Liver (tissue), 9 donors: ENCODE data around the gene PLAC1. TPM values are rescaled to one million over a fixed set of nuclear protein-coding genes. Genes with fewer than 3 reads are reported as not detected.

Source experiments
- DNase-seq: peaks from one replicate; pipeline ENCODE4 v3.0.0-alpha.2; 2017; ENCODE audit warnings: low spot score
- H3K27ac ChIP-seq, 2 donors: one replicate each; pipeline ENCODE4 v1.7.0; 2013; ENCODE audit warnings: inconsistent platforms in 2 of 2, low read length in 2 of 2, control low read depth in 1 of 2, low read depth in 1 of 2, mild to moderate bottlenecking in 1 of 2
- H3K27me3 ChIP-seq, 4 donors: one replicate each; pipeline versions ENCODE4 v1.6.1 to v1.7.0; 2013; ENCODE audit warnings: low read length in 3 of 4, inconsistent platforms in 1 of 4, mild to moderate bottlenecking in 1 of 4, moderate library complexity in 1 of 4; ENCODE audit not compliant: control insufficient read depth in 4 of 4, insufficient read depth in 4 of 4
- H3K36me3 ChIP-seq, 4 donors: one replicate each; pipeline versions ENCODE4 v1.6.1 to v1.7.0; 2013; ENCODE audit warnings: low read length in 3 of 4, mild to moderate bottlenecking in 3 of 4, low read depth in 1 of 4, moderate library complexity in 1 of 4; ENCODE audit not compliant: control insufficient read depth in 4 of 4, insufficient read depth in 3 of 4
- H3K4me1 ChIP-seq, 4 donors: one replicate each; pipeline versions ENCODE4 v1.6.1 to v1.7.0; 2013; ENCODE audit warnings: low read length in 3 of 4, mild to moderate bottlenecking in 3 of 4, moderate library complexity in 1 of 4; ENCODE audit not compliant: control insufficient read depth in 4 of 4, insufficient read depth in 4 of 4
- H3K4me3 ChIP-seq, 3 donors: one replicate each; pipeline versions ENCODE4 v1.6.1 to v1.7.0; 2013; ENCODE audit warnings: low read length in 3 of 3, control low read depth in 1 of 3, low read depth in 1 of 3, mild to moderate bottlenecking in 1 of 3
- H3K9ac ChIP-seq, 2 donors: one replicate each; pipeline ENCODE4 v1.7.0; 2013; ENCODE audit warnings: low read length in 2 of 2, mild to moderate bottlenecking in 2 of 2, moderate library complexity in 2 of 2, control low read depth in 1 of 2, low read depth in 1 of 2
- H3K9me3 ChIP-seq, 4 donors: one replicate each; pipeline versions ENCODE4 v1.6.1 to v1.7.0; 2013; ENCODE audit warnings: low read length in 3 of 4; ENCODE audit not compliant: control insufficient read depth in 4 of 4
- FOXA1 ChIP-seq: IDR thresholded peaks from 2 replicates; pipeline ENCODE4 v1.6.1; 2016; ENCODE audit warnings: antibody characterized with exemption
- FOXA2 ChIP-seq: IDR thresholded peaks from 2 replicates; pipeline ENCODE4 v1.6.1; 2016; ENCODE audit warnings: antibody characterized with exemption
- HNF4A ChIP-seq, 2 donors: conservative IDR thresholded peaks; 2 replicates each; pipeline ENCODE4 v1.6.1; 2016; ENCODE audit warnings: antibody characterized with exemption in 2 of 2, mild to moderate bottlenecking in 2 of 2
- HNF4G ChIP-seq: IDR thresholded peaks from 2 replicates; pipeline ENCODE4 v1.6.1; 2016; ENCODE audit warnings: antibody characterized with exemption
- JUND ChIP-seq, 2 donors: IDR thresholded peaks; 2 replicates each; pipeline ENCODE4 v1.6.1; 2016; ENCODE audit warnings: antibody characterized with exemption in 2 of 2
- NR2F2 ChIP-seq: IDR thresholded peaks from 2 replicates; pipeline ENCODE4 v1.6.1; 2016; ENCODE audit warnings: antibody characterized with exemption
- RAD21 ChIP-seq, 2 donors: IDR thresholded peaks; 2 replicates each; pipeline ENCODE4 v1.6.1; 2016; ENCODE audit warnings: antibody characterized with exemption in 2 of 2, mild to moderate bottlenecking in 2 of 2
- RXRA ChIP-seq, 2 donors: IDR thresholded peaks; 2 replicates each; pipeline ENCODE4 v1.6.1; 2017 to 2018; ENCODE audit warnings: antibody characterized with exemption in 2 of 2, mild to moderate bottlenecking in 1 of 2
- SP1 ChIP-seq: IDR thresholded peaks from 2 replicates; pipeline ENCODE4 v1.6.1; 2018; ENCODE audit warnings: antibody characterized with exemption, mild to moderate bottlenecking
- TAF1 ChIP-seq: conservative IDR thresholded peaks from 2 replicates; pipeline ENCODE4 v1.6.1; 2016; ENCODE audit warnings: antibody characterized with exemption, mild to moderate bottlenecking
- YY1 ChIP-seq: IDR thresholded peaks from 2 replicates; pipeline ENCODE4 v1.6.1; 2016; ENCODE audit warnings: antibody characterized with exemption, mild to moderate bottlenecking
- WGBS: extraction: QIAGEN DNeasy Blood & Tissue Kit; methylation state at CpG from one replicate; pipeline ENCODE4 v1.1.7; 2013; 5-methylcytosine and 5-hydroxymethylcytosine counted together
- polyA plus RNA-seq, 2 donors: library from polyadenylated mRNA; stranded (reverse) in 1 of 2; unstranded in 1 of 2; fragments of 200-250 nt in 1 of 2; fragments of >200 nt in 1 of 2; fragmentation: Nextera tagmentation in 1 of 2; extraction: Ambion mirVana in 1 of 2; gene quantifications; one replicate each; pipeline versions ENCODE4 v1.2.1 to v1.2.3, GENCODE V29; 2013 to 2015
- total RNA-seq, 2 donors: library from RNA; depleted of rRNA; stranded (reverse); fragments of >200 nt; gene quantifications; one replicate each; pipeline ENCODE4 v1.2.3, GENCODE V29; 2014
- TF ChIP-seq, protein P1 (sequence below): IDR thresholded peaks from 2 replicates; pipeline ENCODE4 v1.6.1; 2016; ENCODE audit warnings: antibody characterized with exemption
- TF ChIP-seq, protein P2 (sequence below): IDR thresholded peaks from 2 replicates; pipeline ENCODE4 v1.6.1; 2016; ENCODE audit warnings: antibody characterized with exemption
- TF ChIP-seq, protein P3 (sequence below): fragments of 150-350 bp; IDR thresholded peaks from 2 replicates; pipeline ENCODE4 v1.5.1; 2017; ENCODE audit warnings: improper control_type of control experiment, low read depth, low read length; ENCODE audit not compliant: missing input control
- TF ChIP-seq, protein P4 (sequence below): IDR thresholded peaks from 2 replicates; pipeline ENCODE4 v1.6.1; 2016; ENCODE audit warnings: antibody characterized with exemption
- donor health status: healthy.
- donor health status: healthy.
- donor health status: healthy.
- donor health status: healthy.
- donor health status: healthy.

PLAC1 gene, protein sequence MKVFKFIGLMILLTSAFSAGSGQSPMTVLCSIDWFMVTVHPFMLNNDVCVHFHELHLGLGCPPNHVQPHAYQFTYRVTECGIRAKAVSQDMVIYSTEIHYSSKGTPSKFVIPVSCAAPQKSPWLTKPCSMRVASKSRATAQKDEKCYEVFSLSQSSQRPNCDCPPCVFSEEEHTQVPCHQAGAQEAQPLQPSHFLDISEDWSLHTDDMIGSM
- total RNA-seq, result not detected
- polyA plus RNA-seq, result not detected

DNA sequence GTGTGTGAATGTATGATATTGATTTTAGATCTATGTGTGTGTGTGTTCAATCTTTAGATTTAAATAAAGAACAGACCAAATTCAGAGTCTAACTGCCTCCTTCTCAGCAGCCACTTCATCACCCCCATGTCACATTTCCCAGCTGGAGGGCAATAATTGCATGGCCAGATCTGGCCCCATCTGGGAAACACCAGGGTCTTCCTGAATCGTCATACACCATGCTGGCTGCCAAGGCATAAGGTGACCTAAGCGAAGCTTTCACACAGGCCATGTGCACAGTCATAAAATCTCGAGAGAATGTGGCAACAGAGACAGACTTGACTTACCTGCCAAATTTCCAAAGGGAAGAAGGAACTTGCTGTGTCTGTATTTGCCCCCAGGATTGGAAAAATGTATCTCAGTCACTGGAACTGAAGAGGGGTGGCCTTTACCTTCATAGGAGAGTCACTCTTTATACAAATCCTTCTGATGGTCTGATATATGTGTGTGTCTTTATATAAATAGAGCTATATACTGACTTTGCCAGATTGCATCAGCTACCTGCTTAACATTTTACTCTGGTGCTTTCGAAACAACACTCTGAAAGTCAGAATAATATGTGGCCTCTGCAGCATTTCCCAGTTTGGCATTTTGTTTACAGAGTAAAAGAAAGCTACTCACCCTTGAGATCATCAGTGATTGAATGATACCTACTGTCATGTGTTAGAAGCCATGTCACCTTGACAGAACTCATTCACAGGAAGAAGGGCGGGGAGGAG is at the start of gene PLAC1:
Gene PLAC1 (minus strand): TSS at position 470 of the 758 bp plus-strand sequence. CDS start 91,789 bp downstream, outside the sequence.
- Histone ChIP-seq H3K4me3 (no peak within 1 kb of the TSS), H3K27ac (no peak within 1 kb of the TSS), H3K9ac (no peak within 1 kb of the TSS), H3K27me3 (peaks cover 0 to 2% (median 0%) of the 10 kb centered on the region in 4 donors), H3K9me3 (no peaks in the 10 kb centered on the region), H3K4me1 (no peaks in the 10 kb centered on the region), H3K36me3 (no peaks in the 10 kb centered on the region)
- TF ChIP-seq NR2F2 (no peak), YY1 (no peak), RXRA (IDR thresholded peaks at IDR 0.05) (no peak), HNF4A (conservative IDR thresholded peaks at IDR 0.05) (no peak), JUND (IDR thresholded peaks at IDR 0.05) (no peak), HNF4G (no peak), SP1 (no peak), FOXA2 (no peak), FOXA1 (no peak), TAF1 (no peak), RAD21 (IDR thresholded peaks at IDR 0.05) (no peak)
- TF ChIP-seq, protein P1, sequence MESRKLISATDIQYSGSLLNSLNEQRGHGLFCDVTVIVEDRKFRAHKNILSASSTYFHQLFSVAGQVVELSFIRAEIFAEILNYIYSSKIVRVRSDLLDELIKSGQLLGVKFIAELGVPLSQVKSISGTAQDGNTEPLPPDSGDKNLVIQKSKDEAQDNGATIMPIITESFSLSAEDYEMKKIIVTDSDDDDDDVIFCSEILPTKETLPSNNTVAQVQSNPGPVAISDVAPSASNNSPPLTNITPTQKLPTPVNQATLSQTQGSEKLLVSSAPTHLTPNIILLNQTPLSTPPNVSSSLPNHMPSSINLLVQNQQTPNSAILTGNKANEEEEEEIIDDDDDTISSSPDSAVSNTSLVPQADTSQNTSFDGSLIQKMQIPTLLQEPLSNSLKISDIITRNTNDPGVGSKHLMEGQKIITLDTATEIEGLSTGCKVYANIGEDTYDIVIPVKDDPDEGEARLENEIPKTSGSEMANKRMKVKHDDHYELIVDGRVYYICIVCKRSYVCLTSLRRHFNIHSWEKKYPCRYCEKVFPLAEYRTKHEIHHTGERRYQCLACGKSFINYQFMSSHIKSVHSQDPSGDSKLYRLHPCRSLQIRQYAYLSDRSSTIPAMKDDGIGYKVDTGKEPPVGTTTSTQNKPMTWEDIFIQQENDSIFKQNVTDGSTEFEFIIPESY, result no peak
- TF ChIP-seq, protein P2, sequence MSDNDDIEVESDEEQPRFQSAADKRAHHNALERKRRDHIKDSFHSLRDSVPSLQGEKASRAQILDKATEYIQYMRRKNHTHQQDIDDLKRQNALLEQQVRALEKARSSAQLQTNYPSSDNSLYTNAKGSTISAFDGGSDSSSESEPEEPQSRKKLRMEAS, result no peak
- TF ChIP-seq, protein P3, sequence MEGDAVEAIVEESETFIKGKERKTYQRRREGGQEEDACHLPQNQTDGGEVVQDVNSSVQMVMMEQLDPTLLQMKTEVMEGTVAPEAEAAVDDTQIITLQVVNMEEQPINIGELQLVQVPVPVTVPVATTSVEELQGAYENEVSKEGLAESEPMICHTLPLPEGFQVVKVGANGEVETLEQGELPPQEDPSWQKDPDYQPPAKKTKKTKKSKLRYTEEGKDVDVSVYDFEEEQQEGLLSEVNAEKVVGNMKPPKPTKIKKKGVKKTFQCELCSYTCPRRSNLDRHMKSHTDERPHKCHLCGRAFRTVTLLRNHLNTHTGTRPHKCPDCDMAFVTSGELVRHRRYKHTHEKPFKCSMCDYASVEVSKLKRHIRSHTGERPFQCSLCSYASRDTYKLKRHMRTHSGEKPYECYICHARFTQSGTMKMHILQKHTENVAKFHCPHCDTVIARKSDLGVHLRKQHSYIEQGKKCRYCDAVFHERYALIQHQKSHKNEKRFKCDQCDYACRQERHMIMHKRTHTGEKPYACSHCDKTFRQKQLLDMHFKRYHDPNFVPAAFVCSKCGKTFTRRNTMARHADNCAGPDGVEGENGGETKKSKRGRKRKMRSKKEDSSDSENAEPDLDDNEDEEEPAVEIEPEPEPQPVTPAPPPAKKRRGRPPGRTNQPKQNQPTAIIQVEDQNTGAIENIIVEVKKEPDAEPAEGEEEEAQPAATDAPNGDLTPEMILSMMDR, result no peak
- TF ChIP-seq, protein P4, sequence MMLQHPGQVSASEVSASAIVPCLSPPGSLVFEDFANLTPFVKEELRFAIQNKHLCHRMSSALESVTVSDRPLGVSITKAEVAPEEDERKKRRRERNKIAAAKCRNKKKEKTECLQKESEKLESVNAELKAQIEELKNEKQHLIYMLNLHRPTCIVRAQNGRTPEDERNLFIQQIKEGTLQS, result no peak
- DNase-seq, result no peak
- WGBS, result 81% methylated on average over 5 of the region's 5 CpGs

DNA sequence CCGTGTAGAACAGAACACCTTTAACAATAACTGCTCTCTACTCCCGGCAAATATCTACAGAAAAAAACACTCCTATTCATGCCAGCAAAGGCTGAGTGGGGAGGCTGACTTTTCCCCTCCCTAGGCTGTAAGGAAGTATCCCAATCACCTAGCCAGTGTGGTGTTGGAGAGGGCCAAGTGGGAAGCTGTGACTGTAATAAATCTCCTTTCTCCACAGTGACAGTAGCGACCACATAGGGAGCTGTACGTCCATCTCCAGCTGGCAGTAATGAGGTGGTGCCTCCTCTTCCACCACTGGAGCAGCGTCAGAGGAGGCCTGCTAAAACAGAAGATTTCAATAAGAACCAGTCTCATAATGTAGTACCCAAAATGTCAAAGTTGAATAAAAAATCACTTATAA is 47.9 kb upstream of the PLAC1 start:
- Histone ChIP-seq H3K9ac (no peak overlapping the region), H3K9me3 (no peaks in the 10 kb centered on the region), H3K27me3 (peaks cover 0 to 3% (median 0%) of the 10 kb centered on the region in 4 donors), H3K27ac (no peak overlapping the region), H3K4me1 (no peaks in the 10 kb centered on the region), H3K4me3 (no peak overlapping the region), H3K36me3 (no peaks in the 10 kb centered on the region)
- no peak for DNase-seq
- 71% methylated on average over 5 of the region's 5 CpGs for WGBS
- TF ChIP-seq HNF4A (conservative IDR thresholded peaks at IDR 0.05), result no peak
- TF ChIP-seq TAF1, result no peak
- TF ChIP-seq YY1, result no peak
- TF ChIP-seq, protein P1, result no peak
- TF ChIP-seq, protein P4, result no peak
- TF ChIP-seq FOXA1, result no peak
